ENCODE measurements around the gene ATOX1.
"Not testable (repeated sequence)": the region's sequence is repeated elsewhere in the genome, so short reads cannot be mapped to it uniquely, and the experiment has no call there.

ATOX1 gene

DNA sequence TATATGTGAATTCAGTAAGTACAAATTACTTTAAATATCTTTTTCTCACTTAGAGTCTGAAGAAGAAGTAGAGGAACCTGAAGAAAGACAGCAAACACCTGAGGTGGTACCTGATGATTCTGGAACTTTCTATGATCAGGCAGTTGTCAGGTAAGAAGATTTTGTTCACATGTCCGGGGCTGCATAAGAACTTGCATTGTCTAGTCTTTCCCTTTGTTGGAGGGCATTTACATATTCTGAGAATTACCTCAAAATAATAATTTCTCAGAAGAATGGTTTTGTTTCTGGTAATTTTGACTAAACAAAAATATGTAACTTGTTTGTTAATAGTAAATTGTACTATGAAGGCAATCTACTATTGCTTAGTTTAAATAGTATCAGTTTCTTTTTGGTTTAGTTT lies 37.0 kb upstream of the ATOX1 start:
- H3K36me3 ChIP-seq, result peaks cover 66% of the 10 kb centered on the region
- TF ChIP-seq, protein P1, sequence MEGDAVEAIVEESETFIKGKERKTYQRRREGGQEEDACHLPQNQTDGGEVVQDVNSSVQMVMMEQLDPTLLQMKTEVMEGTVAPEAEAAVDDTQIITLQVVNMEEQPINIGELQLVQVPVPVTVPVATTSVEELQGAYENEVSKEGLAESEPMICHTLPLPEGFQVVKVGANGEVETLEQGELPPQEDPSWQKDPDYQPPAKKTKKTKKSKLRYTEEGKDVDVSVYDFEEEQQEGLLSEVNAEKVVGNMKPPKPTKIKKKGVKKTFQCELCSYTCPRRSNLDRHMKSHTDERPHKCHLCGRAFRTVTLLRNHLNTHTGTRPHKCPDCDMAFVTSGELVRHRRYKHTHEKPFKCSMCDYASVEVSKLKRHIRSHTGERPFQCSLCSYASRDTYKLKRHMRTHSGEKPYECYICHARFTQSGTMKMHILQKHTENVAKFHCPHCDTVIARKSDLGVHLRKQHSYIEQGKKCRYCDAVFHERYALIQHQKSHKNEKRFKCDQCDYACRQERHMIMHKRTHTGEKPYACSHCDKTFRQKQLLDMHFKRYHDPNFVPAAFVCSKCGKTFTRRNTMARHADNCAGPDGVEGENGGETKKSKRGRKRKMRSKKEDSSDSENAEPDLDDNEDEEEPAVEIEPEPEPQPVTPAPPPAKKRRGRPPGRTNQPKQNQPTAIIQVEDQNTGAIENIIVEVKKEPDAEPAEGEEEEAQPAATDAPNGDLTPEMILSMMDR (IDR thresholded peaks at IDR 0.05), result no peak
- peaks cover 14 to 15% of the 10 kb centered on the region in 2 experiments for H3K4me1 ChIP-seq (ENCODE audit: control insufficient read depth in 1 of 2, insufficient read depth in 1 of 2, low read depth in 1 of 2, low read length in 1 of 2)
- no peaks in the 10 kb centered on the region for H3K9me3 ChIP-seq
- no peak overlapping the region for H3K4me3 ChIP-seq (ENCODE audit: low read depth in 1 of 2, low read length in 1 of 2)
- no peaks in the 10 kb centered on the region for H3K27me3 ChIP-seq
- H3K27ac ChIP-seq, result no peak overlapping the region

DNA sequence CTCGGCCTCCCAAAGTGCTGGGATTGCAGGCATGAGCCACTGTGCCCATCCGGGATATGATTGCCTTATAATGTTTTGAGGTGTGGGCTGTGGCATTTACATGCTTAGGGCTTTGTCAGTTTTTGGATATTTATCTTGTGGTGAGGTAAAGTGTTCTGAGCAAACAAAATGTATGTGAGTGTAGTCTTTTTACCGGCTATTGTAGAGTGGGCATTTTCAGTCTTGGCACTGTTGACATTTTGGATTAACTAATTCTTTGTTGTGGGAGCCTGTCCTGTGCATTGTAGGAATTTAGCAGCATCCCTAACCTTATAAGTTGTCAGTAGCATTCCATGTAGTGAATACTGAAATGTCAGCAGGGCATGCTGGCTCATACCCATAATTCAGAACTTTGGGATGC lies 34.9 kb upstream of the ATOX1 start:
- H3K27ac ChIP-seq, result no peak overlapping the region
- no peaks in the 10 kb centered on the region for H3K4me1 ChIP-seq (ENCODE audit: control insufficient read depth in 1 of 2, insufficient read depth in 1 of 2, low read depth in 1 of 2, low read length in 1 of 2)
- H3K36me3 ChIP-seq, result peaks cover 66% of the 10 kb centered on the region
- H3K27me3 ChIP-seq, result no peaks in the 10 kb centered on the region
- TF ChIP-seq, protein P1 (IDR thresholded peaks at IDR 0.05), result no peak
- no peaks in the 10 kb centered on the region for H3K9me3 ChIP-seq
- H3K4me3 ChIP-seq (ENCODE audit: low read depth in 1 of 2, low read length in 1 of 2), result no peak overlapping the region

DNA sequence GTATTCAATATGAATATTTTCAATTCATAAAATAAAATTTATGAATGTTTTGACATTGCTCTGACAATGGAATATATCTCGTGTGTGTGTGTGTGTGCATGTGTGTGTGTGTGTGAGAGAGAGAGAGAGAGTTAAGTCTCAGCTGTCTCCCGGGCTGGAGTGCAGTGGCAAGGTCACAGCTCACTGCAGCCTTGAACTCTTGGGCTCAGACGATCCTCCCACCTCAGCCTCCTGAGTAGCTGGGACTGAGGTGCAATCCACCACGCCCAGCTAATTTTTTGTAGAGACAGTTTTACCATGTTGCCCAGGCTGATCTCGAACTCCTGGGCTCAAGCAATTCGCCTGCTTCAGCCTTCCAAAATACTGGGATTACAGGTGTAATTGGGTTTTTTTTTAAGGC lies 29.4 kb upstream of the ATOX1 start:
- Histone ChIP-seq H3K27me3 (no peaks in the 10 kb centered on the region), H3K4me3 (ENCODE audit: low read depth in 1 of 2, low read length in 1 of 2) (no peak overlapping the region), H3K36me3 (peaks cover 20% of the 10 kb centered on the region), H3K4me1 (ENCODE audit: control insufficient read depth in 1 of 2, insufficient read depth in 1 of 2, low read depth in 1 of 2, low read length in 1 of 2) (peaks cover 13 to 16% of the 10 kb centered on the region in 2 experiments), H3K9me3 (no peaks in the 10 kb centered on the region), H3K27ac (no peak overlapping the region)
- TF ChIP-seq, protein P1 (IDR thresholded peaks at IDR 0.05), result no peak

DNA sequence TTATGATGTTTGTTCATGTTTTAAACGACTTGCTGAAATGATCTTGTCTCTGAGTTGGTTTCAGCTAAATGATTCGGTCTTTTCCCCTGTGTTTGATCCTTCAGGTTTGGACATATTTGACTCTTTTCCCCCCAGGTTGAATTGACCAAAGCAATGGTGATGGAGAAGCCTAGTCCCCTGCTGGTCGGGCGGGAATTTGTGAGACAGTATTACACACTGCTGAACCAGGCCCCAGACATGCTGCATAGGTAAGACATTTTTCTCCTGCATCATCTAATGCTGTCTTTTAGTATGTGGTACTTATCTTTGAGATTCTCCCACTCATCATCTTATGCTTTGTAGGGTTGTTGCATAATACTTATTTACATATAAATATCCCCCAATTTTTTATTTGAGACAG lies 28.0 kb upstream of the ATOX1 start:
- Histone ChIP-seq H3K27me3 (no peaks in the 10 kb centered on the region), H3K4me1 (ENCODE audit: control insufficient read depth in 1 of 2, insufficient read depth in 1 of 2, low read depth in 1 of 2, low read length in 1 of 2) (peaks cover 17 to 24% of the 10 kb centered on the region in 2 experiments), H3K36me3 (peaks cover 10% of the 10 kb centered on the region), H3K9me3 (no peaks in the 10 kb centered on the region), H3K4me3 (ENCODE audit: low read depth in 1 of 2, low read length in 1 of 2) (no peak overlapping the region), H3K27ac (no peak overlapping the region)
- TF ChIP-seq, protein P1 (IDR thresholded peaks at IDR 0.05), result no peak

DNA sequence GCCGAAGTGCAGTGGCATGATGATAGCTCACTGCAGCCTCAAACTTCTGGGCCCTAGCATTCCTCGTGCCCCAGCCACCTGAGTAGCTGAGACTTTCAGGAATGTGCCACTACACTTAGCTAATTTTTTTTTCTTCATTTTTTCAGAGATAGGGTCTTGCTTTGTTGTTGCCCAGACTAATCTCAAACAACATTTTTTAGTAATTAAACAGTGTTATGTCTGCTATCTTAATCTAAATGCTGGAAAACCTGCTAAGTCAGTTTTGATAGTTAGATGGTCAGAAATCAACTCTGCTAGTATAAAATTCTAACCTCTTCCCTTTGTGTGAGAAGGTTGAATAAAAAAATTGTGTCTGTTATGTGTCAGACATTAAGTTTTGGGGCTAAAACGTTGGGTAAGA lies 25.7 kb upstream of the ATOX1 start:
- Histone ChIP-seq H3K4me3 (ENCODE audit: low read depth in 1 of 2, low read length in 1 of 2) (no peak overlapping the region), H3K27ac (peak overlapping the region; percentile 63), H3K36me3 (peaks cover 4% of the 10 kb centered on the region), H3K9me3 (no peaks in the 10 kb centered on the region), H3K27me3 (no peaks in the 10 kb centered on the region), H3K4me1 (ENCODE audit: control insufficient read depth in 1 of 2, insufficient read depth in 1 of 2, low read depth in 1 of 2, low read length in 1 of 2) (peaks cover 22 to 33% of the 10 kb centered on the region in 2 experiments)
- TF ChIP-seq, protein P1 (IDR thresholded peaks at IDR 0.05), result no peak

DNA sequence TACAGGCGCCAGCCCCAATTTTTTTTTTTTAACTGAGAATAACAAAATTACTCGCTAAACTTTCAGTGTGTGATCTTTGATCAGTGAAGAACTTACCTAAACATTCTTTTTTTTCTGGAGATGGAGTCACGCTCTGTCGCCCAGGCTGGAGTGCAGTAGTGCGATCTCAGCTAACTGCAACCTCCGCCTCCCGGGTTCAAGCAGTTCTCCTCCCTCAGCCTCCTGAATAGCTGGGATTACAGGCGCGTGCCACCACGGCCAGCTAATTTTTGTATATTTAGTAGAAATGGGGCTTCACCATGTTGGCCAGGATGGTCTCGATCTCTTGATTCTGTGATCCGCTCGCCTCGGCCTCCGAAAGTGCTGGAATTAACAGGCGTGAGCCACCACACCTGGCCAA lies 25.2 kb upstream of the ATOX1 start:
- H3K36me3 ChIP-seq; H3K27ac ChIP-seq; H3K9me3 ChIP-seq; H3K4me3 ChIP-seq (ENCODE audit: low read depth in 1 of 2, low read length in 1 of 2); H3K27me3 ChIP-seq: not testable (repeated sequence)
- H3K4me1 ChIP-seq (ENCODE audit: control insufficient read depth in 1 of 2, insufficient read depth in 1 of 2, low read depth in 1 of 2, low read length in 1 of 2), result peaks cover 22 to 33% of the 10 kb centered on the region in 2 experiments
